Trophoblast cell (in vitro differentiated cells and primary cell): ENCODE measurements around the gene MRPL47.

ENCODE experiments used
- DNase-seq, 2 donors: peaks; one replicate each; pipeline ENCODE4 v3.0.0-alpha.2; 2016
- H2AFZ ChIP-seq: 2 replicates; pipeline ENCODE4 v1.6.1; 2013; ENCODE audit warnings: low read length, moderate library complexity, mild to moderate bottlenecking; ENCODE audit not compliant: insufficient read depth, poor library complexity
- H2AK5ac ChIP-seq: 2 replicates; pipeline ENCODE4 v1.6.1; 2013; ENCODE audit warnings: mild to moderate bottlenecking, low read length
- H2BK120ac ChIP-seq: 2 replicates; pipeline ENCODE4 v1.6.1; 2013; ENCODE audit warnings: low read length, mild to moderate bottlenecking, moderate library complexity; ENCODE audit not compliant: insufficient read depth, poor library complexity
- H2BK12ac ChIP-seq: 2 replicates; pipeline ENCODE4 v1.6.1; 2013; ENCODE audit warnings: mild to moderate bottlenecking, low read length, moderate library complexity
- H2BK5ac ChIP-seq: 2 replicates; pipeline ENCODE4 v1.6.1; 2013; ENCODE audit warnings: low read length, low read depth, moderate library complexity, mild to moderate bottlenecking; ENCODE audit not compliant: poor library complexity
- H3K14ac ChIP-seq: 2 replicates; pipeline ENCODE4 v1.6.1; 2013; ENCODE audit warnings: mild to moderate bottlenecking, low read length
- H3K18ac ChIP-seq: 2 replicates; pipeline ENCODE4 v1.6.1; 2013; ENCODE audit warnings: mild to moderate bottlenecking, low read length
- H3K23ac ChIP-seq: 2 replicates; pipeline ENCODE4 v1.6.1; 2013; ENCODE audit warnings: low read length
- H3K27ac ChIP-seq: 2 replicates; pipeline ENCODE4 v1.5.1; 2013; ENCODE audit warnings: low read depth, mild to moderate bottlenecking, inconsistent platforms, low read length, moderate library complexity
- H3K27me3 ChIP-seq: 2 replicates; pipeline ENCODE4 v1.6.1; 2013; ENCODE audit warnings: inconsistent platforms, mild to moderate bottlenecking, low read length, moderate library complexity; ENCODE audit not compliant: insufficient read depth
- H3K36me3 ChIP-seq, 2 experiments: 1 replicate in 1 of 2; 2 replicates in 1 of 2; pipeline ENCODE4 v1.6.1; 2013; ENCODE audit warnings: low read length in 2 of 2, mild to moderate bottlenecking in 2 of 2, moderate library complexity in 1 of 2; ENCODE audit not compliant: insufficient read depth in 2 of 2, control insufficient read depth in 1 of 2
- H3K4ac ChIP-seq: 2 replicates; pipeline ENCODE4 v1.6.1; 2013; ENCODE audit warnings: low read depth, mild to moderate bottlenecking, low read length, moderate library complexity
- H3K4me1 ChIP-seq, 2 experiments: 1 replicate in 1 of 2; 2 replicates in 1 of 2; pipeline ENCODE4 v1.6.1; 2013; ENCODE audit warnings: low read length in 2 of 2, mild to moderate bottlenecking in 2 of 2, moderate library complexity in 1 of 2; ENCODE audit not compliant: insufficient read depth in 2 of 2, control insufficient read depth in 1 of 2
- H3K4me2 ChIP-seq: 2 replicates; pipeline ENCODE4 v1.6.1; 2013; ENCODE audit warnings: inconsistent platforms, mild to moderate bottlenecking, low read length, moderate library complexity
- H3K4me3 ChIP-seq: 2 replicates; pipeline ENCODE4 v1.5.1; 2013; ENCODE audit warnings: mild to moderate bottlenecking, low read depth, low read length, inconsistent platforms
- H3K79me1 ChIP-seq: one replicate; pipeline ENCODE4 v1.6.1; 2013; ENCODE audit warnings: low read length
- H3K79me2 ChIP-seq: 2 replicates; pipeline ENCODE4 v1.6.1; 2013; ENCODE audit warnings: low read length, mild to moderate bottlenecking; ENCODE audit not compliant: control insufficient read depth, insufficient read depth, poor library complexity
- H3K9ac ChIP-seq: 2 replicates; pipeline ENCODE4 v1.6.1; 2013; ENCODE audit warnings: mild to moderate bottlenecking, low read length
- H3K9me3 ChIP-seq: 2 replicates; pipeline ENCODE4 v1.6.1; 2013; ENCODE audit warnings: low read depth, mild to moderate bottlenecking, control low read depth, inconsistent platforms, low read length; ENCODE audit not compliant: insufficient read depth
- H4K12ac ChIP-seq: 2 replicates; pipeline ENCODE4 v1.6.1; 2013; ENCODE audit warnings: low read depth, mild to moderate bottlenecking, low read length, moderate library complexity
- H4K8ac ChIP-seq: 2 replicates; pipeline ENCODE4 v1.6.1; 2013; ENCODE audit warnings: low read depth, mild to moderate bottlenecking, low read length, moderate library complexity
- H4K91ac ChIP-seq: one replicate; pipeline ENCODE4 v1.6.1; 2013; ENCODE audit warnings: low read depth, mild to moderate bottlenecking, low read length, moderate library complexity
- WGBS: extraction: QIAGEN DNeasy Blood & Tissue Kit; methylation state at CpG from one replicate; pipeline ENCODE4 v1.1.7; 2013; ENCODE audit warnings: missing lambda C conversion rate; ENCODE audit not compliant: insufficient read length, insufficient coverage; ENCODE audit errors: extremely low coverage; 5-methylcytosine and 5-hydroxymethylcytosine counted together

The MRPL47 gene

DNA sequence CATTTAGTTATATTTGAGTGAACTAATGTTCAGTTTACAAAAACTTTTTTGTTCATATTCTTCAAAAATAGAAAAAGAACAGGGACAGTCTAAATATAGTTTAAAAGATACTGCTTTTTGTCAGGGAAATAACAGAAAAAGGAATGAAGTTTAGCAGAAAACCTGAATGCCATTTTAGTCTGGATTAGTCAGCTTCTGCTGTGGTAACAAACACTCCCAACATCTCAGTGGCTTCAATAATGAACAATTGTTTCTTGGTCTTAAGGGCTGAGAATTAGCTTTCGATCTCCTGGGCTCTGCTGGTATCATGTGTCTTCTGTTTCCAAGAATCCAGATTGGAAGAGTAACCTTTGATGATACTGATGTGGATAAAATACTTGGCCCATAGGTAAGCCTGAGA is 36.0 kb upstream of the MRPL47 start:
- peaks cover 0 to 3% of the 10 kb centered on the region in 2 experiments for H3K4me1 ChIP-seq
- no CpG with 5 or more reads among the region's 1 CpG for WGBS

DNA sequence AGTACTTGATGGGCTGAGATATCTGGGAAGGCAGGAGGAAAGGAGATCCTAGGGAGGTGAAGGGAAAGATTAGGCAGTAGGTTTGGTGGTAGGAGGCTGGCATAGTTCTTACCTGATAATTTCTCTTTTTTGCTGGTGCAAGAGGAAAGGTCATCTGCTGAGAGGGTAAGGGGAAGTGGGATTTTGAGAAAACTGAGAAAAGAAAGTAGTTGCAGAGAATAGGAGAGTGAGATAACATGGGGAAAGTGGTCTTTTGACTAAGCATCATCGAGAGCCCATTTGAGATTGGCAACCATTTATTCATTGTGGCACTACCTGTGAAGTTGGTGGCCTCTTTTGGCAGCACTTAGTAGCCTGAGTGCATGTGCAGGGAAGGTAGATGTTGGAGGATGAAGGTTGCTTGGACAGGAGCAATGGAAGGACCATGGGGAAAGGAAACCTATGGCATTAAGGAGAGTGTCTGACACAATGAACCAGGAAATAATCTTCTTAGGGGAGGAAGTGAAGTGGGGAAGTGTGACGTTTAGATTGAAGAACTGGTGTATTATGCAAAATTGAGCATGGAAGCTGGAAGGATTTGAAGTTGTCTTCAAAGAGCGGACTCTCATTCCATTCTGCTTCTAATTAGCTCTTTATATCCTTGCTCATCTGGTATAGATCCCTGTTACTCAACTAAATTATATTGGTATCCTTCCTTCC is 26.5 kb upstream of the MRPL47 start:
- 100% methylated on average over 1 of the region's 3 CpGs for WGBS
- Histone ChIP-seq H3K9ac (no peak overlapping the region), H3K4me3 (no peak overlapping the region), H3K36me3 (no peaks in the 10 kb centered on the region), H3K4ac (no peak overlapping the region), H3K4me2 (no peak overlapping the region), H4K12ac (no peak overlapping the region), H2BK5ac (no peak overlapping the region), H4K91ac (no peak overlapping the region), H2AK5ac (no peak overlapping the region), H4K8ac (no peak overlapping the region), H2BK12ac (no peak overlapping the region), H3K9me3 (no peaks in the 10 kb centered on the region), H3K27me3 (no peaks in the 10 kb centered on the region), H3K27ac (no peak overlapping the region), H3K18ac (no peak overlapping the region), H3K23ac (no peak overlapping the region), H3K79me1 (no peaks in the 10 kb centered on the region), H2BK120ac (no peak overlapping the region), H3K79me2 (no peaks in the 10 kb centered on the region), H3K4me1 (no peaks in the 10 kb centered on the region), H3K14ac (no peak overlapping the region), H2AFZ (no peak overlapping the region)
- no peak for DNase-seq

More for the DNA sequence above, 36.0 kb upstream of the MRPL47 start:
- no peak overlapping the region for H2BK120ac ChIP-seq
- no peak overlapping the region for H2BK5ac ChIP-seq
- no peak overlapping the region for H3K27ac ChIP-seq
- H3K36me3 ChIP-seq: no peaks in the 10 kb centered on the region
- no peak overlapping the region for H3K18ac ChIP-seq
- H3K4me3 ChIP-seq: no peak overlapping the region
- H3K79me1 ChIP-seq: no peaks in the 10 kb centered on the region
- H3K27me3 ChIP-seq: no peaks in the 10 kb centered on the region
- no peak overlapping the region for H4K91ac ChIP-seq
- no peak overlapping the region for H3K14ac ChIP-seq
- H3K9me3 ChIP-seq: no peaks in the 10 kb centered on the region
- no peak overlapping the region for H2AFZ ChIP-seq
- no peak overlapping the region for H2BK12ac ChIP-seq
- H2AK5ac ChIP-seq: no peak overlapping the region
- no peak overlapping the region for H3K23ac ChIP-seq
- DNase-seq: no peak
- no peak overlapping the region for H3K9ac ChIP-seq
- no peak overlapping the region for H3K4ac ChIP-seq
- no peak overlapping the region for H3K4me2 ChIP-seq
- H4K8ac ChIP-seq: no peak overlapping the region
- no peaks in the 10 kb centered on the region for H3K79me2 ChIP-seq
- H4K12ac ChIP-seq: no peak overlapping the region

DNA sequence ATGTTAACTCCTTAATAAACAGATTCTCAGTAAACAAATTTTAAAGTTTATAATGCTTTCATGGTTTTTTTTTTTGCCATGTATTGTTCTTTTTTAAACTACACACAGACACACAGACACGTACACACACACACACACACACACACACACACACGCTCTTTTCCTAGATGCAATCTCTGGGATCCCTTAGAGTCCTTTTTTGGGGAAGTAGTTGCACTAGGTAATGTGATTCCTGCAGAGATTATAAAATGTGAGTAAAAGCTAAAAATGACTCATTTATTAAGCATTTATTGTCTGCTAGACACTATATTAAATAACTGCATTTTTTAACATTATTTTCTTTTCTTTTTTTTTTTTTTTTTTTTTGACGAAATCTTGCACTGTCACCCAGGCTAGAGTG is 20.0 kb upstream of the MRPL47 start:
- Histone ChIP-seq H3K4me3 (no peak overlapping the region), H2BK120ac (no peak overlapping the region), H2AFZ (no peak overlapping the region), H3K4me2 (no peak overlapping the region), H3K9me3 (no peaks in the 10 kb centered on the region), H3K14ac (no peak overlapping the region), H3K23ac (no peak overlapping the region), H2AK5ac (no peak overlapping the region), H4K91ac (no peak overlapping the region), H2BK5ac (no peak overlapping the region), H3K36me3 (peaks cover 11 to 12% of the 10 kb centered on the region in 2 experiments), H3K9ac (no peak overlapping the region), H3K79me1 (no peaks in the 10 kb centered on the region), H4K8ac (no peak overlapping the region), H3K27ac (no peak overlapping the region), H3K4ac (no peak overlapping the region), H2BK12ac (no peak overlapping the region), H3K79me2 (no peaks in the 10 kb centered on the region), H4K12ac (no peak overlapping the region), H3K18ac (no peak overlapping the region), H3K27me3 (no peaks in the 10 kb centered on the region), H3K4me1 (no peaks in the 10 kb centered on the region)
- no CpG with 5 or more reads among the region's 3 CpGs for WGBS
- DNase-seq: no peak

DNA sequence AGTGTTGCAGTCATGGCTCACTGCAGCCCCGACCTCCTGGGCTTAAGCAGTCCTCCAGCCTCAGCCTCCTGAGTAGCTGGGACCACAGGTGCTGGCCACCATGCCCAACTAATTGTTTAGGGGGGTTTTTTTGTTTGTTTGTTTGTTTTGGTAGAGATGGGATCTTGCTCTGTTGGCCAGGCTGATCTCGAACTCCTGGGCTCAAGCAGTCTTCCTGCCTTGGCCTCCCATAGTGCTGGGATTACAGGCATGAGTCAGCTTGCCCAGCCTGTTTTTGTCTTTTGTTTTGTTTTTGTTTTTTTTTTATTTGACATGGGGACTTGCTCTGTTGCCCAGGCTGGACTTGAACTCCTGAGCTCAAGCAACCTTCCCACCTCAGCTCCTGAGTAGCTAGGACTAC is 17.6 kb upstream of the MRPL47 start:
- DNase-seq: no peak
- no peak overlapping the region for H2AK5ac ChIP-seq
- H2BK12ac ChIP-seq: no peak overlapping the region
- no peaks in the 10 kb centered on the region for H3K4me1 ChIP-seq
- H4K91ac ChIP-seq: no peak overlapping the region
- no peak overlapping the region for H3K18ac ChIP-seq
- H3K27ac ChIP-seq: no peak overlapping the region
- H3K4me2 ChIP-seq: no peak overlapping the region
- peak overlapping the region; percentile 54 for H4K12ac ChIP-seq
- no CpG with 5 or more reads among the region's 2 CpGs for WGBS
- no peak overlapping the region for H3K9ac ChIP-seq
- no peak overlapping the region for H3K23ac ChIP-seq
- no peak overlapping the region for H4K8ac ChIP-seq
- no peaks in the 10 kb centered on the region for H3K27me3 ChIP-seq
- H3K9me3 ChIP-seq: no peaks in the 10 kb centered on the region
- peaks cover 16% of the 10 kb centered on the region in 2 experiments for H3K36me3 ChIP-seq
- no peaks in the 10 kb centered on the region for H3K79me2 ChIP-seq
- no peaks in the 10 kb centered on the region for H3K79me1 ChIP-seq
- H3K4ac ChIP-seq: no peak overlapping the region
- no peak overlapping the region for H2BK5ac ChIP-seq
- no peak overlapping the region for H3K14ac ChIP-seq
- H2BK120ac ChIP-seq: no peak overlapping the region
- H2AFZ ChIP-seq: no peak overlapping the region
- no peak overlapping the region for H3K4me3 ChIP-seq
